MM.1S (cell line): ENCODE measurements around the gene SLC16A13.

ENCODE experiments used
- EZH2 ChIP-seq: fragments of 300-600 bp; sonication (generic); optimal IDR thresholded peaks from 2 replicates; pipeline ENCODE3; 2017; ENCODE audit warnings: low read depth, mild to moderate bottlenecking, antibody characterized with exemption, low read length, mixed read lengths
- TF ChIP-seq, protein P1 (sequence below): fragments of 300-600 bp; sonication (generic); IDR thresholded peaks from 2 replicates; pipeline ENCODE4 v1.5.1; 2016; ENCODE audit warnings: antibody characterized with exemption, low read length, mixed read lengths

DNA sequence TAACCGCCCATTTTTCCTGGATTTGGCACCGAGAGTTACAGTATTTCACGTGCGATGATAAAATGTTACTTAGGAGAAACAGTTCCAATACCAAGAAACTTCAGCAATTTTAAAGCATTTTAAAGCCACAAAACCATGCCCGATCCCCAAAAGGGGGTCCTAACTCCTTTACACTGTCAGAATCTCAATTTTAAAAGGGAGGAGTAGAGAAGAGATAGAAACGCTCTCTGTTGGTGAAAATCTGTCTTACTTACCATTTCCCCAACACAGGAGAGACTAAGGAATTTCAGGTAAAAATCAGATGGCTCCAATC is 23.9 kb upstream of the SLC16A13 start:
- TF ChIP-seq, protein P1, sequence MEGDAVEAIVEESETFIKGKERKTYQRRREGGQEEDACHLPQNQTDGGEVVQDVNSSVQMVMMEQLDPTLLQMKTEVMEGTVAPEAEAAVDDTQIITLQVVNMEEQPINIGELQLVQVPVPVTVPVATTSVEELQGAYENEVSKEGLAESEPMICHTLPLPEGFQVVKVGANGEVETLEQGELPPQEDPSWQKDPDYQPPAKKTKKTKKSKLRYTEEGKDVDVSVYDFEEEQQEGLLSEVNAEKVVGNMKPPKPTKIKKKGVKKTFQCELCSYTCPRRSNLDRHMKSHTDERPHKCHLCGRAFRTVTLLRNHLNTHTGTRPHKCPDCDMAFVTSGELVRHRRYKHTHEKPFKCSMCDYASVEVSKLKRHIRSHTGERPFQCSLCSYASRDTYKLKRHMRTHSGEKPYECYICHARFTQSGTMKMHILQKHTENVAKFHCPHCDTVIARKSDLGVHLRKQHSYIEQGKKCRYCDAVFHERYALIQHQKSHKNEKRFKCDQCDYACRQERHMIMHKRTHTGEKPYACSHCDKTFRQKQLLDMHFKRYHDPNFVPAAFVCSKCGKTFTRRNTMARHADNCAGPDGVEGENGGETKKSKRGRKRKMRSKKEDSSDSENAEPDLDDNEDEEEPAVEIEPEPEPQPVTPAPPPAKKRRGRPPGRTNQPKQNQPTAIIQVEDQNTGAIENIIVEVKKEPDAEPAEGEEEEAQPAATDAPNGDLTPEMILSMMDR: no peak
- no peak for TF ChIP-seq EZH2
